ENCODE results near the gene HYCC2. TPM values are rescaled to one million over a fixed set of nuclear protein-coding genes. Genes with fewer than 3 reads are reported as not detected.
A peak's percentile ranks its signal among the peaks of the same experiment; 100 is the strongest.

Gene HYCC2
- total and polyA plus RNA-seq, 5 donors from 2014 or later, result 17.2 to 42.8 (median 25.4) TPM

GRCh38 chr2:201021914-201022313 is 49.6 kb downstream of the HYCC2 start:
- Mint-ChIP-seq H3K4me1 (peaks cover 14 to 33% (median 27%) of the 10 kb centered on the region in 4 donors), H3K4me3 (no peak overlapping the region), H3K36me3 (peaks cover 12% of the 10 kb centered on the region), H3K27me3 (no peaks in the 10 kb centered on the region), H3K9me3 (no peaks in the 10 kb centered on the region), H3K27ac (peak overlapping the region in 1 of 3 donors; percentile 2)
- H3K4me1 ChIP-seq (ENCODE audit: control insufficient read depth, insufficient read depth, low read length, poor library complexity, severe bottlenecking), result peaks cover 5% of the 10 kb centered on the region
- H3K36me3 ChIP-seq (ENCODE audit: control insufficient read depth, insufficient read depth, low read length), result peaks cover 27% of the 10 kb centered on the region
- H3K27me3 ChIP-seq (ENCODE audit: control insufficient read depth, insufficient read depth, low read length), result no peaks in the 10 kb centered on the region
- ATAC-seq (ENCODE audit: low read depth in 2 of 2) (no peak), DNase-seq (peak in 1 of 3 donors; percentile 21)
- H3K9me3 ChIP-seq (ENCODE audit: control insufficient read depth in 2 of 2, low read length in 2 of 2), result no peaks in the 10 kb centered on the region
- no peak overlapping the region for H3K4me3 ChIP-seq (ENCODE audit: low read depth, low read length)
- no peak overlapping the region for H3K27ac ChIP-seq (ENCODE audit: insufficient read depth, low read length, poor library complexity, severe bottlenecking)

Other genes starting within 250 kb of the HYCC2 start
- 1,274 TPM for gene CLK1, start 207.0 kb downstream of the HYCC2 start, total RNA-seq
- gene CLK1, start 207.0 kb downstream of the HYCC2 start, polyA plus RNA-seq, result 10 to 100 TPM; 36.5 to 54.5 (median 42.3) TPM
- gene PPIL3, start 182.6 kb downstream of the HYCC2 start, total RNA-seq, result 29.1 TPM
- 10 to 100 TPM; 15.3 to 45.4 (median 34.6) TPM for gene PPIL3, start 182.6 kb downstream of the HYCC2 start, polyA plus RNA-seq
- gene NIF3L1, start 182.3 kb downstream of the HYCC2 start, total RNA-seq, result 9.9 TPM
- 10 to 100 TPM; 22.6 to 30.0 (median 24.3) TPM for gene NIF3L1, start 182.3 kb downstream of the HYCC2 start, polyA plus RNA-seq
- gene ORC2, start 108.0 kb downstream of the HYCC2 start, total RNA-seq, result 32.7 TPM
- 10 to 100 TPM in 2 of 4 donors, 1 to 10 TPM in 2; 8.4 to 14.3 (median 11.9) TPM for gene ORC2, start 108.0 kb downstream of the HYCC2 start, polyA plus RNA-seq
- 26.2 TPM for gene NDUFB3, start 330 bp upstream of the HYCC2 start, total RNA-seq
- 100 to 1,000 TPM; 288 to 370 (median 322) TPM for gene NDUFB3, start 330 bp upstream of the HYCC2 start, polyA plus RNA-seq
- 306 TPM for gene CFLAR, start 44.5 kb upstream of the HYCC2 start, total RNA-seq
- 100 to 1,000 TPM; 118 to 159 (median 132) TPM for gene CFLAR, start 44.5 kb upstream of the HYCC2 start, polyA plus RNA-seq
- gene CASP10, start 111.5 kb upstream of the HYCC2 start, total RNA-seq, result 15.1 TPM
- 1 to 10 TPM; 4.4 to 7.1 (median 5.6) TPM for gene CASP10, start 111.5 kb upstream of the HYCC2 start, polyA plus RNA-seq
- gene CASP8, start 188.9 kb upstream of the HYCC2 start, total RNA-seq, result 254 TPM
- gene CASP8, start 188.9 kb upstream of the HYCC2 start, polyA plus RNA-seq, result 100 to 1,000 TPM in 1 of 4 donors, 10 to 100 TPM in 3; 63.8 to 112 (median 94.1) TPM

Measured in CD4-positive, CD25-positive, alpha-beta regulatory T cell (primary cell).